GM23248 (cell line): ENCODE data around the gene COL6A1.
"Not testable (repeated sequence)": the region's sequence is repeated elsewhere in the genome, so short reads cannot be mapped to it uniquely, and the experiment has no call there.

Experiments used
- EZH2 ChIP-seq: fragments of 200-600 bp; sonication (generic); IDR thresholded peaks from 2 replicates; pipeline ENCODE4 v1.6.1; 2018; ENCODE audit warnings: antibody characterized with exemption, mild to moderate bottlenecking; ENCODE audit not compliant: insufficient read depth, poor library complexity, severe bottlenecking
- EZH2phosphoT487 ChIP-seq: fragments of 200-600 bp; sonication (generic); IDR thresholded peaks from 2 replicates; pipeline ENCODE4 v1.6.1; 2018; ENCODE audit warnings: antibody characterized with exemption, moderate library complexity, mild to moderate bottlenecking, low read depth; ENCODE audit not compliant: insufficient read depth

GRCh38 chr21:46046906-46047305, 65.3 kb downstream of the COL6A1 start:
- TF ChIP-seq EZH2, EZH2phosphoT487: not testable (repeated sequence)
